Activated B cell treated with CpG ODN at 0.5 μM for 24 hours (primary cell): ENCODE data around the gene MAP4K2. TPM values are rescaled to one million over a fixed set of nuclear protein-coding genes. Genes with fewer than 3 reads are reported as not detected.

Experiments
- ATAC-seq: fragments of 200-7000 bp; cut with Tn5 transposase; one replicate; pipeline ENCODE4 v1.10.0; 2021; ENCODE audit warnings: low read depth, mild to moderate bottlenecking, moderate library complexity
- CTCF ChIA-PET: fragments of 350-600 bp; sonication (Branson Sonifier 250); formaldehyde crosslinking; loops from one replicate; lab custom pipeline; 2021; ENCODE audit warnings: antibody characterized with exemption; lab: Charles Lee
- POLR2A ChIA-PET: fragments of 350-600 bp; sonication (Branson Sonifier 250); formaldehyde crosslinking; loops from one replicate; lab custom pipeline; 2021; ENCODE audit warnings: antibody characterized with exemption; lab: Charles Lee
- DNase-seq: peaks from one replicate; pipeline ENCODE4 v3.0.0; 2022
- H3K27ac Mint-ChIP-seq: one replicate; pipeline ENCODE4 v1.8.0; 2020; ENCODE audit warnings: mixed read lengths
- H3K27me3 Mint-ChIP-seq: one replicate; pipeline ENCODE4 v1.8.0; 2021; ENCODE audit warnings: mixed read lengths
- H3K36me3 Mint-ChIP-seq: one replicate; pipeline ENCODE4 v1.8.0; 2021; ENCODE audit warnings: low read depth, mixed read lengths
- H3K4me1 Mint-ChIP-seq: one replicate; pipeline ENCODE4 v1.8.0; 2021; ENCODE audit warnings: mixed read lengths
- H3K4me3 Mint-ChIP-seq: one replicate; pipeline ENCODE4 v1.8.0; 2020; ENCODE audit warnings: mild to moderate bottlenecking, mixed read lengths
- H3K9me3 Mint-ChIP-seq: one replicate; pipeline ENCODE4 v1.8.0; 2020; ENCODE audit warnings: mixed read lengths
- CTCF ChIP-seq: fragments of 200-600 bp; IDR thresholded peaks from one replicate; pipeline ENCODE4 v1.8.0; 2022; ENCODE audit warnings: antibody characterized with exemption, mild to moderate bottlenecking
- intact Hi-C: fragments of 100-400 bp; cut with micrococcal nuclease; formaldehyde crosslinking; loops from one replicate; pipeline ENCODE4 v1.15.1; 2024
- total RNA-seq: library from RNA; stranded (reverse); gene quantifications from 2 replicates; pipeline ENCODE4 v1.2.3, GENCODE V29; 2022

Gene MAP4K2
- total RNA-seq, 1 donor from 2014 or later: 73.6 TPM

- CTCF ChIA-PET: interaction anchor here (5.1 kb wide), 1 partner anchor 18 kb away, joined by 29 read pairs; no protein-coding TSS in a partner anchor
- H3K4me1 Mint-ChIP-seq: peaks cover 49% of the 10 kb centered on the region
Observed at GRCh38 chr11:64804346-64805210, 1.6 kb upstream of the MAP4K2 start.

DNA sequence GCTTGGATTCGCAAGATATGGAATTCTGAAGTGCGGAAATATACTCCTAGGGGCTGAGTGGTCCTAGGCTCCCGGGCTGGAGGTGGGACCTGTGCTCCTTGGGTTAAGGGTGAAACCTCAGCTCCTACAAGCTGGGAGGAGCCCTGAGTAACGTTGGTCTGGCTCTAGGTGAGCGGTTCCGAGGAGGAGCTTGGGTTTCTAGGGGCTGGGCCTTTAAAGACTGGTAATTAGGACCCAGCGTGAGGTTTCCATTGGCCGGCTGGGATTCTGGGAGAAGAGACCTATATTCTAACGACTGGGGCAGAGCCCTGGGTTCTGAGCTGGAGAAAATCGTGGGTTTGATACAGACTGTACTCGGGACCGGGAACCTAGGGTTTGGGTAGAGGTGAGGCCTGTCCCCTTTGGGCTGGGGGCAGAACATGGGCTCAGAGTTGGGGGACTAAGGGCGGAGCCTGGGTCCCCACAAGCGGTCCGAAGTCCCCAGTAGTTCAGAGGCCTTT lies 882 bp upstream of the MAP4K2 start:
- no peak for DNase-seq
- Mint-ChIP-seq H3K36me3 (peaks cover 40% of the 10 kb centered on the region), H3K9me3 (no peaks in the 10 kb centered on the region), H3K27ac (peak overlapping the region; percentile 86), H3K4me3 (peak overlapping the region; percentile 87), H3K4me1 (peaks cover 50% of the 10 kb centered on the region), H3K27me3 (no peaks in the 10 kb centered on the region)
- POLR2A ChIA-PET: interaction anchor here (0.9 to 7.1 kb wide), 6 partner anchors 25 to 308 kb away, joined by 3 to 86 read pairs (median 10); partner anchors contain the start of genes RASGRP2, SF1 and TM7SF2
- ATAC-seq: no peak
- CTCF ChIA-PET: interaction anchor here (5.1 kb wide), 1 partner anchor 17 kb away, joined by 29 read pairs; no protein-coding TSS in a partner anchor
- intact Hi-C loops: loop anchor here (1.0 to 5.0 kb wide), 4 partner anchors 47 to 208 kb away; partner anchors contain the start of gene ARL2
- TF ChIP-seq CTCF: no peak

More at GRCh38 chr11:64804346-64805210, 1.6 kb upstream of the MAP4K2 start:
- no peaks in the 10 kb centered on the region for H3K27me3 Mint-ChIP-seq
- ATAC-seq (no peak), DNase-seq (no peak)
- intact Hi-C loops: loop anchor here (5.0 kb wide), 1 partner anchor 208 kb away; the partner anchor contains the start of gene ARL2
- H3K36me3 Mint-ChIP-seq: peaks cover 35% of the 10 kb centered on the region
- no peaks in the 10 kb centered on the region for H3K9me3 Mint-ChIP-seq
- H3K27ac Mint-ChIP-seq: no peak overlapping the region
- POLR2A ChIA-PET: interaction anchor here (1.0 to 7.1 kb wide), 4 partner anchors 26 to 60 kb away, joined by 3 to 86 read pairs (median 18); partner anchors contain the start of genes RASGRP2 and SF1
- no peak for TF ChIP-seq CTCF
- peak overlapping the region; percentile 87 for H3K4me3 Mint-ChIP-seq

DNA sequence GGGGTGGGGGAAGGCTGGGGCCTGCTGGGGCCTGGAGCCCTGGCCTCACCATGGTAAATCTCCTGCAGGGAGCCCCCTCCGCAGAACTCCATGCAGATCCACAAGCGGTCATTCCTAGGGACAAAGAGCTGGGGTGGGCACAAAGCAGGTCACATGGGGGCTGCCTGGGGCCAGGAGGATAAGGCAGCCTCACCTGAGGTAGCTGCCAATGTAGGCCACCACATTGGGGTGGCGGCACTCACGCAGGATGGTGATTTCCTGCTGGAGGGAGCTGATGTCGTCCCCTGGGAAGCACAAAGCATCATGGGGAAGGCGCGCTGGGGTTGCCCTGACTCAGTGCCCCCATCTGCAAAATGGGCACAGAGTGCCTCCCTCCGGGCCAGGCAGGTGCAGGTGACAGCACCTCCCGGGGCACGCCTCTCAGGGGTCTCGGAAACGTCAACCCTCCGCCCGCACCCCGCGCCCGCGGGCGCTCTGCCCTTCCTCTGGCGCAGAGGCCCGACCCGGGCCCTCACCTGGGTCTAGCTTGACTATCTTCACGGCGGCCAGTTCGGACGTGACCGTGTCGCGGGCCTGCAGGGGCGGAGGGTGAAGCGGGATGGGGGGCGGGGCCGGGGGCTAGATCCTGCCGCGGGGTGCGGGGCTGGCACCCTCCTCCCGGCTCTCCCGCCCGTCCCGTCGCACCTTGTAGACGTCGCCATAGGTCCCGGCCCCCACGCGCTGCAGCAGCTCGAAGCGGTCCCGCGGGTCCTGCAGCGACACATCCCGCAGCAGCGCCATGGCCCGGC lies 450 bp downstream of the MAP4K2 start:
- ATAC-seq: peak; percentile 17
- intact Hi-C loops: loop anchor here (1.0 to 5.0 kb wide), 6 partner anchors 8 to 210 kb away; partner anchors contain the start of genes ARL2, MEN1 and SF1

More for the DNA sequence above, 450 bp downstream of the MAP4K2 start:
- Mint-ChIP-seq H3K4me1 (peaks cover 49% of the 10 kb centered on the region), H3K27me3 (no peaks in the 10 kb centered on the region), H3K4me3 (peak overlapping the region; percentile 83), H3K27ac (peak overlapping the region; percentile 91), H3K9me3 (no peaks in the 10 kb centered on the region), H3K36me3 (peaks cover 39% of the 10 kb centered on the region)
- peak; percentile 52 for DNase-seq
- POLR2A ChIA-PET: interaction anchor here (0.8 to 7.1 kb wide), 18 partner anchors 8 to 331 kb away, joined by 3 to 86 read pairs (median 6); partner anchors contain the start of genes EHD1, MEN1, RASGRP2 and SF1
- CTCF ChIA-PET: interaction anchor here (0.7 to 5.1 kb wide), 4 partner anchors 9 to 114 kb away, joined by 3 to 29 read pairs (median 5); no protein-coding TSS in a partner anchor
- TF ChIP-seq CTCF: no peak
